GM18861 (cell line): ENCODE results near the gene ELANE.
"Not testable (repeated sequence)": the region's sequence is repeated elsewhere in the genome, so short reads cannot be mapped to it uniquely, and the experiment has no call there.

ENCODE experiments used
- ATAC-seq: cut with Tn5 transposase; IDR thresholded peaks from one replicate; pipeline ENCODE4 v1.9.1; 2021; ENCODE audit not compliant: unreplicated experiment

The ELANE gene

DNA sequence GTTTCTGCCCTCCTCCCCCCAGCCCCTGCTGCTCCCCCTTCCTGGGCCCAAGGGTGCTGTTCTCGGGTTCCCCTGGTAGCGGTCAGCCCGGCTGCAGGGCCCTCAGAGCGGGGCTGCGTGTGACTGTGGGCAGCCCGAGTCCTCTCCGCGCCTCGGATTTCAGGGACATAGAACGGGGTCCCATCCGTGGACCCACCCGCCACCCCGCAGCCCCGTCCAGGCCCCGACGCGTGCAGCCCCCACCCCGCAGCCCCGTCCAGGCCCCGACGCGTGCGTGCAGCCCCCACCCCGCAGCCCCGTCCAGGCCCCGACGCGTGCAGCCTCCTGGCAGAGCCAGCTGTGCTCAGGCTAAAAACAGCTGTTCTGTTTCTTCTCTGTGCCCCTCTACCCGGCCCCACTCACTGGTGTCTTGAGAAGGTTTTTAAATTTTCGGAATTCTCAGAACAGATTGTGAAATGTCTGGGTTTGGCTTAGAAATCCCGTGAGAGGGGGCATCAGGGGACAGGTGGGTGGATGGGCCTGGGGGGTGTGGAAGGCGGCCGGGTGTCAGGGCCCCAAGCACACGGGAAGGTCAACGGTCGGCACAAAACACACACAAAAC is 16.8 kb upstream of the ELANE start:
- no peak for ATAC-seq

DNA sequence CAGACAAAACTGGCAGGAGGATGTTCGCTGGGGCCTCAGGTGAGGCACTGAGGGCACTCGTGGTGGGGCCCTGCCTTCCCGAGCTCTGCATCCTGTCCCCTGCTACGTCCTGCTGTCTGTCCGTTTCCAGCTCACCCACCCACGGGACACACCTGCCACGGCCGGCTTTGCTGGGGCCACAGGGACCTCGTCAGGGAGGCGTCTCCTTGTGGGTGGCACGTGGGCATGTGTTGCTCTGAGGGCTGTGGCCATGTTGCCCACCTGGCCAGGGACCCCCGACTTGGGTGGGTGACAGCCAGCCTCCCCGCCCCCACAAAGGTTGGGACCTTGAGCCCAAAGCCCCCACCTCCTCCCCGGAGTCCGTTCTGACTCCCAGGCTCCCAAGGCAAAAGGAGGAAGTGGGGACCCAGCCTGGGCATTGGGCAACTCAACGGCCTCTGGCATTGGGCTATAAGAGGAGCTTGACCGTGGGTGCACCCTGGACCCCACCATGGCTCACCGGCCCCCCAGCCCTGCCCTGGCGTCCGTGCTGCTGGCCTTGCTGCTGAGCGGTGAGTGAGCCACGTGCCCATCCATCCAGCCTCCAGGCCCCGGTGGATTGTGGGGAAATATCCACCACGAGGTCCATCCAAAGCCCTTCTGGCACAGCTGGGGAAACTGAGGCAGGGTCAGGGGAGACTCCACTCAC is 11.4 kb upstream of the ELANE start, which contains the start of gene PRTN3:
PRTN3 (plus strand) TSS at position 481 of the 688 bp plus-strand sequence; CDS start at position 491, 10 bp downstream.
- ATAC-seq: no peak

DNA sequence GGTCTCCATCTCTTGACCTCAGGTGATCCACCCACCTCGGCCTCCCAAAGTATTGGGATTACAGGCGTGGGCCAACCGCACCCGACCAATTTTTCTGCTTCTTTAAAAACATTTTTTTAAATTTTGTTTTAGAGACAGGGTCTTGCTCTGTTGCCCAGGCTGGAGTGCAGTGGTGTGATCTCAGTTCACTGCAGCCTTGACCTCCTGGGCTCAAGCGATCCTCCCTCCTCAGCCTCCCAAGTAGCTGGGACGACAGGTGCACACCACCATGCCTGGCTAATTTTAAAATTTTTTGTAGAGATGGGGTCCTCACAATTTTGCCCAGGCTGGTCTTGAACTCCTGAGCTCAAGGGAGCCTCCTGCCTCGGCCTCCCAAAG is 9.3 kb upstream of the ELANE start:
- ATAC-seq: not testable (repeated sequence)

DNA sequence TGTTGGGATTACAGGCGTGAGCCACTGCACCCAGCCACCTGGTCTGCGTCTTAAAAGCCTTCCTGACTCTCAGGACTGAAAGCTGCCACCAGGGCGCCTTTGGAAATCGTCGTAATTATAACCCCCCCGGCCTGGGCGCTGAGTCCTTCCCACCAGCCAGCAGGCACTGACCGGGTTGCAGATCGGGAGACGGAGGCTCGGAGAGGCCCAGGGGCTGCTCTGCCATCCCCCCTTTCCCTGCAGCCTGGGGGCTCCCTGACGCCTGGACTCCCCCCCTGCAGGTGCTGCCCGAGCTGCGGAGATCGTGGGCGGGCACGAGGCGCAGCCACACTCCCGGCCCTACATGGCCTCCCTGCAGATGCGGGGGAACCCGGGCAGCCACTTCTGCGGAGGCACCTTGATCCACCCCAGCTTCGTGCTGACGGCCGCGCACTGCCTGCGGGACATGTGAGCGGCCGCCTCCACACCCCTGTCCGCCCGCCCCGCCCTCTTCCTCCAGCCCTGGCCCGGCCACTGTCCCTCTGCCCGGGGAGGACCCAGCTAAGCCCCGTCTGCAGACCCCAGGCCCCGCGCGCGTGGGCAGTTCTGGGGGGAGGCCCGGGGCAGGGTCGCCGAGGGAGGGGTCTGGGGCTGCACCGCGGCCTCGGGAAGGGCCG is 8.8 kb upstream of the ELANE start:
- no peak for ATAC-seq

DNA sequence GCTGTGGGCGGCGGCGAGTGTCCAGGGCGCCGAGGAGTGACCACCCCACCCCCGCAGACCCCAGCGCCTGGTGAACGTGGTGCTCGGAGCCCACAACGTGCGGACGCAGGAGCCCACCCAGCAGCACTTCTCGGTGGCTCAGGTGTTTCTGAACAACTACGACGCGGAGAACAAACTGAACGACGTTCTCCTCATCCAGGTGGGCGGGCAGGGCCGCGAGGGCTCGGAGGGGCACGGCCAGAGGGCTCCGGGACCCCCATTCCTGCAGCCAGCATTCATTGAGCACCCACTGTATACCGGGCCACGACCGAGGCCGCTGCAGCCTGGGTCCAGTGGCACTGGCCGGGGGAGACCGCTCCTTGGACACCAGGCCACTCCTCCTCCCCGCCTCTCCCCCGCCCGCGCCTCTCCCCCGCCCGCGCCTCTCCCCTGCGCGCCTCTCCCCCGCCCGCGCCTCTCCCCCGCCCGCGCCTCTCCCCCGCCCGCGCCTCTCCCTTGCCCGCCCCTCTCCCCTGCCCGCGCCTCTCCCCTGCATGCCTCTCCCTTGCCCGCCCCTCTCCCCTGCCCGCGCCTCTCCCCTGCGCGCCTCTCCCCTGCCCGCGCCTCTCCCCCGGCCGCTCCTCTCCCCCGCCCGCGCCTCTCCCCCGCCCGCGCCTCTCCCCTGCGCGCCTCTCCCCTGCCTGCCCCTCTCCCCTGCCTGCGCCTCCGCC is 8.1 kb upstream of the ELANE start:
- ATAC-seq: no peak

DNA sequence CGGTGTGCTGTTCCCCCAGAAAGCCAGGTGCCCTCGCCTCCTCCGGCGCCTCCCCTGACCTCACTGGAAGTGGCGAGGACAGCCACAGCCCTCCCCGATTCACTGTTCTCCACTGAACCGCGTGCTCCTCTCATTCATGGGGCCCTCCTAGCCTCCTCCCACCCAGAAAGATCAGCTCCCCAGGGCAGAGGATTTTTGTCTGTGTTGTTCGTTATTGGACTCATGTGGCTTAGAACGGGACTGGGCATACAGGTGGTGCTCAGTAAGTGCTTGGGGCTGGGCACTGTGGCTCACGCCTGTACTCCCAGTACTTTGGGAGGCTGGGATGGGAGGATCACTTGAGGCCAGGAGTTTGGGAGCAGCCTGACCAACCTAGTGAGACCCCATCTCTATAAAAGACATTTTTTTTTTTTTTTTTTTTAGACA is 7.5 kb upstream of the ELANE start:
- no peak for ATAC-seq

DNA sequence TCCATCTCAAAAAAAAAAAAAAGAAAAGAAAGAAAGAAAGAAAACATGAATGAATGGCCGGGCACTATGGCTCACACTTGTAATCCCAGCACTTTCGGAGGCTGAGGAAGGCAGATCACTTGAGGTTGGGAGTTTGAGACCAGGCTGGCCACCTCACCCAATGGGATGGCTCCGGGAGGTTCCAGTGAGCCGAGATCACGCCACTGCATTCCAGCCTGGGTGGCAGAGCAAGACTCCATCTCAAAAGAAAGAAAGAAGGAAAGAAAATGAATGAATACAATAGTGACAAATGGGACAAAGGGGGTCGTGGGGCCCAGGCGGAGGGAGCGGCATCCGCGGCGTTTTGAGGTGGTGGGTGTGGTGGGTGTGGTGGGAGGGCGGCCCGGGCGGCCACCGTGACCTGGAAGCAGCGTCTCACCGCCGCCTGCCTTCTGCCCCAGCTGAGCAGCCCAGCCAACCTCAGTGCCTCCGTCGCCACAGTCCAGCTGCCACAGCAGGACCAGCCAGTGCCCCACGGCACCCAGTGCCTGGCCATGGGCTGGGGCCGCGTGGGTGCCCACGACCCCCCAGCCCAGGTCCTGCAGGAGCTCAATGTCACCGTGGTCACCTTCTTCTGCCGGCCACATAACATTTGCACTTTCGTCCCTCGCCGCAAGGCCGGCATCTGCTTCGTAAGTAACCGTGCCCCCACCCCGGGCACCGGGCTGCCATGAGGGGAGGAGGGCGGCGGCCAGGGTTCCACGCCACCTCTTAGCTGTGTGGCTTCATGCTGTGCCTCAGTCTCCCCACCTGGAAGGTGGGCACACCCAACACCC is 6.2 kb upstream of the ELANE start:
- ATAC-seq: no peak

DNA sequence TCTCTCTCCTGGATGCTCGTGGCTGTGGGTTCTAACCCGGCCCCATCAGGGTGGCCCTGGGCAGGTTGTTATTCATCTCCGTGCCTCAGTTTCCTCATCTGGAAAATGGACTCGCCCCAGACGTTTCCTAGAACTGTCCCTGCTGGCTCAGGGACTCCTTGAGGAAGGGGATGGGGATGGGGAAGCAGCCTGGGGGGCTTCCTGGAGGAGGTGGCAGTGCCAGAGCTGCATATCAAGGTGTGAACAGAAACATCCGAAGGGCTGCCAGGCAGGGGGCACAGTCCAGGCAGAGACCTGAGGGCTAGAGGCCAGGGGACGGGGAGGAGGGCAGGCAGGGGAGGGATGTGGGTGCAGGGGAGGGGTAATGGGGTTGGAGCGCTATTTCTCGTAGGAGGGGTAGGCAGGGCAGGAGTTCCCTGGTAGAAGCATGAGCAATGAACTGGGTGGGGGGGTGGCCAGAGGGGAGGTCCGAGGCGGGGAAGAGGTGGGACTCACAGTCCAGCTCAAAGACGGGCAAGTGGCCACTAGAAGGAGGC is 3.6 kb upstream of the ELANE start:
- ATAC-seq: no peak

DNA sequence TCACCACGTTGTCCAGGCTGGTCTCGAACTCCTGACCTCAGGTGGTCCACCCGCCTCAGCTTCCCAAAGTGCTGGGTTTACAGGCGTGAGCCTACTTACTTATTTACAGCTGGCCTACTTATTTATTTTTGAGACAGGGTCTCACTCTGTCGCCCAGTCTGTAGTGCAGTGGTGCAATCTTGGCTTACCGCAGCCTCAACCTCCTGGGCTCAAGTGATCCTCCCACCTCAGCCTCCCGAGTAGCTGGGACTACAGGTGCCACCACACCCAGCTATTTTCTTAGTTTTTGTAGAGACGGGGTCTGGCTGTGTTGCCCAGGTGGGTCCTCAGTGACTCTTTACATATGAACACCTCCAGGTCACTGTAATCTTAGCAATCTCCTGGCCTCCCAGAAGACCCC is 2.9 kb upstream of the ELANE start:
- not testable (repeated sequence) for ATAC-seq

DNA sequence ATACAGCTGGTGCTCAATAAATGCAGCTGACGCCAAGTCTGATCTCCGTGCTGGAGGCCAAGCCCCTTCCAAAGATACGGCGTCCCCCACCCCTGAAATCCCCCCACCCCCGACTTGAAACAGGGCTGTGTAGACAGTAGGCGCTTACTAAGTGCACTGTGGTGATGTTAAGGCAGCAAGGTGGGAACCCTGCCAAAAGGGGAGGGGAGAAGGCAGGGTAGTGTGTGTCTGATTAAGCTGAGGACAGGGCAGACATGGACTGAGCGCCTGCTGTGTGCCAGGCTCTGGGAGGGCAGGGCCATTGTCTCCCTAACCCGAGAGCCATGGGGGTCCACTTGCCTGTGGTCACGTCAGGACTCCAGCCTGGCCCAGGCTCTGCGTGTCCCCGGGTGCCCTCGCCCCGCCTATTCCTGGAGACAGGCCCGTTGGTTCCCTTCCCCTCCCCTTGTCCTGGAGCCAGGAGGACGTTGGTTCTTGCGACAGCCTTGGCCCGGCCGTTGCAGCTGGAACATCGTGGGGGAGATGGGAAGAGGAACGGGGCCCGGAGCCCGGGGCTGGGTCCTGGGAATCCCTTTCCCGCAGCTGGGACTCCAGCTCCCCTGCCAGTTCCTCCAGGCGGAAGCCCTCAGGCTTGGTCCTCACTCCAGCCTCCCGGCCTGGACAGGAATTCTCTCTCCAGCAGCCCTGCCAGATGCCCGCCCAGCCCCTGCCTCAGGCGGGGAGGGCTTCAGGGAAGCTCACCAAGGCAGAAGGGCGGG is 1.7 kb upstream of the ELANE start:
- no peak for ATAC-seq

DNA sequence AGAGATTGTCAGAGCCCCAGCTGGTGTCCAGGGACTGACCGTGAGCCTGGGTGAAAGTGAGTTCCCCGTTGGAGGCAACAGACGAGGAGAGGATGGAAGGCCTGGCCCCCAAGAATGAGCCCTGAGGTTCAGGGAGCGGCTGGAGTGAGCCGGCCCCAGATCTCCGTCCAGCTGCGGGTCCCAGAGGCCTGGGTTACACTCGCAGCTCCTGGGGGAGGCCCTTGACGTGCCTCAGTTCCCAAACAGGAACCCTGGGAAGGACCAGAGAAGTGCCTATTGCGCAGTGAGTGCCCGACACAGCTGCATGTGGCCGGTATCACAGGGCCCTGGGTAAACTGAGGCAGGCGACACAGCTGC is 1.1 kb upstream of the ELANE start:
- no peak for ATAC-seq

DNA sequence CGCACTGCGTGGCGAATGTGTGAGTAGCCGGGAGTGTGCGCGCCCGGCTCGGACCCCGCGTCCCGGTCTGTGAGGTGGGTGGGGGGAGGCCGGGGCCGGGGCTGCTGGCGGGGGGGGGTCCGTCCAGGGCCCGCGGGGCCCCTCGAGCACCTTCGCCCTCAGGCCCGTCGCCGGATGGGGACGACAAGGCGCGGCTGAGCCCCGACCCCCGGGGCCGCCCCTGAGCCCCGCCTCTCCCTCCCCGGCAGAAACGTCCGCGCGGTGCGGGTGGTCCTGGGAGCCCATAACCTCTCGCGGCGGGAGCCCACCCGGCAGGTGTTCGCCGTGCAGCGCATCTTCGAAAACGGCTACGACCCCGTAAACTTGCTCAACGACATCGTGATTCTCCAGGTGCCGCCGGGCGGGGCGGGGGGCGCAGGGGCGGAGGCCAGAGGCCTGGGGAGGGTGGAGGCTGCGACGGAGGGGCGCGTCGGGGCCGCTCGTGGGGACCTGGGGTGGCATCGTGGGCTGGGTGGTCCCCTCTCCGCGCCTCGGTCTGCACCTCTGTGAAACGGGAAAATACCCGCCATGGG is 997 bp downstream of the ELANE start:
- no peak for ATAC-seq

DNA sequence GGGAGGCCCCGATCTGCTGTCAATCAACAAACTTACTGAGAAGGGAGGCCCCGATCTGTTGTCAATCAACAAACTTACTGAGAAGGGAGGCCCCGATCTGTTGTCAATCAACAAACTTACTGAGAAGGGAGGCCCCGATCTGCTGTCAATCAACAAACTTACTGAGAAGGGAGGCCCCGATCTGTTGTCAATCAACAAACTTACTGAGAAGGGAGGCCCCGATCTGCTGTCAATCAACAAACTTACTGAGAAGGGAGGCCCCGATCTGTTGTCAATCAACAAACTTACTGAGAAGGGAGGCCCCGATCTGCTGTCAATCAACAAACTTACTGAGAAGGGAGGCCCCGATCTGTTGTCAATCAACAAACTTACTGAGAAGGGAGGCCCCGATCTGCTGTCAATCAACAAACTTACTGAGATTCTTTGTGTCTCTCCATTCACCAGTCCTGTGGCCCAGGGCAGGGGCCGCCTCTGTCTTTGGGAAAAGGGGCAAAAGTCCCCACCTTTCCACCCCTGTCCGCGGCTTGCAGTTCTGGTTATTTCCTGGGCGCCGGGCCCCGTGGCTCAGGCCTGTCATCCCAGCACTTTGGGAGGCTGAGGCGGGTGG is 1.6 kb downstream of the ELANE start:
- not testable (repeated sequence) for ATAC-seq

DNA sequence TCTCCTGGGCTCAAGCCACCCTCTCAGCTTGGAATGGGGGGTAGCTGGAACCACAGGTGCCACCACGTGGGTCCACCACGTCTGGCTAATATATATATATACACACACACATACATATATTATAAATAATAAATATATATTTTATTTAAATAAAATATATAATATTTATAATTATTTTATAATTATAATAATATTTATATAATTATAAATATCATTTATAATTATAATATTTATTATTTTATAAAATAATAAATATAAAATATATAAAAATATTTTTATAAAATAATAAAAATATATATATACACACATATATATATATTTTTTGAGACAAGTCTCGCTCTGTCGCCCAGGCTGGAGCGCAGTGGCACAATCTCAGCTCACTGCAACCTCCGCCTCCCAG is 2.4 kb downstream of the ELANE start:
- no peak for ATAC-seq

DNA sequence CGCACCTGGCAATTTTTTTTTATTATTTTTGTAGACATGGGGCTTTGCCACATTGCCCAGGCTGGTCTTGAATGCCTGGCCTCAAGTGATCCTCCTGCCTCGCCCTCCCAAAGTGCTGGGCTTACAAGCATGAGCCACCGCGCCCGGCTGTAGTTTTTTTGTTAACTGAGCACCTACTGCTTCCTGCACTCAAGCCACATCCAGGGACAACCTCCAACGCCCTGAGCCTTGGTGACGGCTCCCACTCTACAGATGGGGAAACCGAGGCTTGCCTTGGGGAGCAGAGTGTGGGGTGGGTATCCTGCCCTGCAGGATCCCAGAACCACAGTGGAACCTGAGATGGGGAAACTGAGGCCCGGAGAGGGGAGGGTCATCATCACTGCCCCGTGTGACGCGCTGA is 3.0 kb downstream of the ELANE start:
- no peak for ATAC-seq

DNA sequence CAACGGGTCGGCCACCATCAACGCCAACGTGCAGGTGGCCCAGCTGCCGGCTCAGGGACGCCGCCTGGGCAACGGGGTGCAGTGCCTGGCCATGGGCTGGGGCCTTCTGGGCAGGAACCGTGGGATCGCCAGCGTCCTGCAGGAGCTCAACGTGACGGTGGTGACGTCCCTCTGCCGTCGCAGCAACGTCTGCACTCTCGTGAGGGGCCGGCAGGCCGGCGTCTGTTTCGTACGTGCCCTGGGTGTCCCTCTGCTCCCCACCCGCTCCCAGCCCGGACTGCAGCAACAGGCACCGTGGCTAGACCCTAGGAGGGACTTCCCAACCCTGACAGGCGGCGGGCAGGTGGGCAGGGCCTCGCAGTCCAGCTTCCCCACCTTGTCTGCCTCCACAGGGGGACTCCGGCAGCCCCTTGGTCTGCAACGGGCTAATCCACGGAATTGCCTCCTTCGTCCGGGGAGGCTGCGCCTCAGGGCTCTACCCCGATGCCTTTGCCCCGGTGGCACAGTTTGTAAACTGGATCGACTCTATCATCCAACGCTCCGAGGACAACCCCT is 3.5 kb downstream of the ELANE start:
- ATAC-seq: no peak

DNA sequence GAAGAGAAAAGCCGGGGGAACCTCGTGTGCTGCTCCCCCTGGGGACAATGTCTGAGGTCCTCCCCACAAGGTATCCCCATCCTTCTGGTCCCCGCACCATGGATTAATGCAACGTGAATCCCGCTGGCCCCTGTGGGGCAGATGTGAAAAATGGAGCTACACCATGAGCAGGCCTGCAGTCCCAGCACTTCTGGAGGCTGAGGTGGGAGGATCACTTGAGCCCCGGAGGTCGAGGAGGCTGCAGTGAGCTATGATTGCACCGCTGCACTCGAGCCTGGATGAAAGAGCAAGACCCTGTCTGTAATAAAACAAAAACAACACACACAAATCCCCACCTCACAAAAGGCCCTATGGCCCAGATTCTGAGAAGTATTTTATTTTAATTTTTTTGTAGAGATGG is 6.2 kb downstream of the ELANE start:
- ATAC-seq: no peak

DNA sequence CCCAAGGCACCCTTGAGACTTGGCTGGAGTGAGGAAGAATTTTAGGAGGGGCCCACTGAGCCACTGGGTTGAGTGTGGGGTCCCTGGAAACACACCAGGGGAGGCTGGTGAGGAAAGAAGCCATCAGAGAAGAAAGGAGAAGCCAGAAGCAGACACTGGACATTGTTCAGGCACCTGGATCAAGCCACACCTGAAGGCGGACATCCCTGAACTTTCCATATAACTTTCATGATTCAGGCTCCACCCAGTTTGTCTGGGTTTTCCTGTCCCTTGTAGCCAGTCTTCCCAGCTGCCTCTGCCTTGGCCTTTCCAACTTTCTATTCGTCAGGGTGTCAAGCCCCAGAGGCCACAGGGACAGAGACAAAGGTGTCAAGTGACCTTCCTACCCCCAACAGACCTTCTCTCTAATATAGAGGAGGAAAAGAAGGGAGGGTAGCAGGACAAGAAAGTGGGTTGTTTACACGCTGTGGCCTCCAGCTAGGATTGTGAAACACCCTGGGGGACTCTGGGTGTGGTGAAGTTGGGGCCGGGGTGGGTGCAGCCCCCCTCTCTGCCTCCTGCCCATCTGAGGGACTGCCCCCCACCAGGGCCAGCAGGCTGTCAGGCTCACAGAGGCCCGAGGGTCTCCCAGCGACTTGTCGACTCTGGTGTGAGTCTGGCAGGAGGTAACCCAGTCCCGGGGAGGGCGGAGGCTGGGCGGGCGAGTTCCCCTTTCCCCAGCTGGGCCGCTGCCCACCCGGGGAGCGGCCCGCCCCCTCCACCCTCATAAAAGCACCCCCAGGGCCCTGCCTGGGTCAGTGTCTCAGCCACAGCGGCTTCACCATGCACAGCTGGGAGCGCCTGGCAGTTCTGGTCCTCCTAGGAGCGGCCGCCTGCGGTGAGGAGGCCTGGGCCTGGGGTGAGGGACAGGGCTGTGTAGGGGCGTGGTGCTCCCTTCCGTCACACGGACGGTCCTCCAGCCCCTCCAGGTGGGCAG is 7.1 kb downstream of the ELANE start, which contains the start of gene CFD:
CFD (plus strand) TSS at position 797 of the 976 bp plus-strand sequence; CDS start at position 823, 26 bp downstream.
- ATAC-seq: no peak
